ENCODE results near the gene SERPINA5.
"Not testable (repeated sequence)": the region's sequence is repeated elsewhere in the genome, so short reads cannot be mapped to it uniquely, and the experiment has no call there.

Gene SERPINA5

GRCh38 chr14:94601884-94602391, 20.7 kb downstream of the SERPINA5 start:
- no peak for DNase-seq (ENCODE audit: low read depth, low spot score)

- DNase-seq (ENCODE audit: low read depth, low spot score) = no peak
These were observed 21.5 kb downstream of the SERPINA5 start for GRCh38 chr14:94602722-94603121.

DNA sequence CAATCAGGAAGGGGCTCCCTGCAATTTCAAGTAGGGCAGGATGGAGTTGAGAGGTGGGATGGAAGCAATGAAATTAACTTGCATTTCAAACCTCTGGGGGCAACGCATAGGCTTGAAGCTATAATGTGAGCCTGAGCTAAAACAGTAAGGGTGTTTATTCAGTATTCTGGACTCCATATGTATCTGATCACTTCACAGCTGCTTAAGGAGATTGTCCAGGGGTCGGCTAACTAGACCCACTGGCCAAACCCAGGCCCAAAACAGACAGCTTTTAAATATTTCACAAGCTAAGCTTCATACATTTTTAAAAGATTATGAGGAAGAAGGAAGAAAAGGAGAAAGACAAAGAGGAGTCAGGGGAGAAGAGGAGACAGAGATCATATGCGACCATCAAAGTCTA, 24.1 kb downstream of the SERPINA5 start:
- no peak for DNase-seq (ENCODE audit: low read depth, low spot score)

GRCh38 chr14:94608966-94609365, 27.7 kb downstream of the SERPINA5 start:
- DNase-seq (ENCODE audit: low read depth, low spot score) = not testable (repeated sequence)

GRCh38 chr14:94611179-94611578, 30.0 kb downstream of the SERPINA5 start:
- no peak for DNase-seq (ENCODE audit: low read depth, low spot score)

- DNase-seq (ENCODE audit: low read depth, low spot score) = no peak
These were observed 30.9 kb downstream of the SERPINA5 start, which contains the start of gene SERPINA3 for GRCh38 chr14:94612174-94612573. SERPINA3 (plus strand) TSS chr14:94612391; CDS start chr14:94614442, 2,051 bp downstream.

GRCh38 chr14:94612580-94613554, 31.6 kb downstream of the SERPINA5 start:
- DNase-seq (ENCODE audit: low read depth, low spot score) = no peak

- DNase-seq (ENCODE audit: low read depth, low spot score) = no peak
These were observed 32.8 kb downstream of the SERPINA5 start for GRCh38 chr14:94613720-94614644.

DNA sequence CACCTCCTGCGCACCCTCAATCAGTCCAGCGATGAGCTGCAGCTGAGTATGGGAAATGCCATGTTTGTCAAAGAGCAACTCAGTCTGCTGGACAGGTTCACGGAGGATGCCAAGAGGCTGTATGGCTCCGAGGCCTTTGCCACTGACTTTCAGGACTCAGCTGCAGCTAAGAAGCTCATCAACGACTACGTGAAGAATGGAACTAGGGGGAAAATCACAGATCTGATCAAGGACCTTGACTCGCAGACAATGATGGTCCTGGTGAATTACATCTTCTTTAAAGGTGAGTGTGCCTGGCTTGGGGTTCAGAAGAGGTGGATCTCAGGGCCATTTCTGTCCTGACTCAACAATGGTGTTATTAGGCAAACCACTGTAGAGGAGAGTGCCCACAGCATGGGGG, 33.6 kb downstream of the SERPINA5 start:
- no peak for DNase-seq (ENCODE audit: low read depth, low spot score)

- DNase-seq (ENCODE audit: low read depth, low spot score) = no peak
These were observed 34.0 kb downstream of the SERPINA5 start for GRCh38 chr14:94615254-94615653.

DNA sequence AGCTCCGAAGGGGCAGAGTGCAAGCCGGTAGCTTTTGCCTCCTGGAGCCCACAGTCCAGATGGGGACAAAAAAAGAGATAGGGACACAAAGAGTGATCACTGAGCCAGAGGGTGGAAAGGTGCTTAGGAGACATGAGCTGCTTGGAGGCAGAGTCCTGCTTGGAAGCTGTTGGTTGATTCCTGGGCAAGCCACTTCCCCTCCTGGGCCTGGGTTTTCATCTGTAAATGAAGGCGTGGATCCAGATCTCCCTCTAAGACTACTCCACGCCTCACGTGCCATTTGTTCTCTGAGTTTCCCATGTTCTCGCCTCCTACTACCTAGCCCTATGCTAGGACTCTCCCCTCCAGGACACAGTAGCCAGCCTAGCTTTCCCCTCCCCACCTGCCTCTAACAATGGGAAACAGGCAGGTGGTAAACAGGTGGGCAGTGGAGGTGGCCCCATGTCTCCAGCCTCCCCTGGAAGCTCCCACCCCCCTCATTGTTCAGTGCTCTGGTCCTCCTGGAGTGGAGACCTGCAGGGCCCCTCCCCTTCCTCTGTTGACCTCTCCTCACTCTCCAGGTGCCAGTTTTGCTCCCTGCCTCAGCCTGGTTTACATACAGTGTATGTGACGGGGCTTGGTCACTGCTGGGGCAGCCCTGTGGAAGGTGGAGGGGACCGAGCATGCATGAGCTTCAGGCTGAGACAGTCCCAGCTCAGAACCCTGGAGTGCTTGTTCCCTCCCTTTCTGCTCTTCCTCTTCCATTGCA, 34.8 kb downstream of the SERPINA5 start:
- DNase-seq (ENCODE audit: low read depth, low spot score) = no peak

- DNase-seq (ENCODE audit: low read depth, low spot score) = no peak
These were observed 36.2 kb downstream of the SERPINA5 start for GRCh38 chr14:94617366-94617941.

GRCh38 chr14:94617988-94618822, 37.0 kb downstream of the SERPINA5 start:
- DNase-seq (ENCODE audit: low read depth, low spot score) = no peak

GRCh38 chr14:94619297-94619696, 38.1 kb downstream of the SERPINA5 start:
- DNase-seq (ENCODE audit: low read depth, low spot score) = no peak

DNA sequence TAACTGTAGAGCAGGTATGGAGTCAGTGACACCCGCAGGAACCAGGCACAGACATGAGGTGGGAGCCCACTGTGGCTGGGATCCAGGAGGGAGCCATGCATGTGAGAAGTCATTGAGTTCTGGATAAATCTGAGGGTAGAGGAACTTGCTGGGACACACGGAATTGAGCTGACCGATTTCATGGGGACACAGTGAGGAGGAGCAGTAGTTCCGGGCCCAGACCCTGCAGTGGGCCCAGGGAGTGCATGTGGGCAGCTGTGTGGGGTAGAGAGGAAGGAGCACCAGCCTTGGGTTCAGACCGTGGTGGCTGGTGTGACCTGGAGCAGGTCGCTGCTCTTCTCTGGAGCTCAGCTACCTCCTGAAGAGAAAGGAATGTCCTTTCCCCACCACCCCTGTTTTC, 39.4 kb downstream of the SERPINA5 start:
- no peak for DNase-seq (ENCODE audit: low read depth, low spot score)

DNA sequence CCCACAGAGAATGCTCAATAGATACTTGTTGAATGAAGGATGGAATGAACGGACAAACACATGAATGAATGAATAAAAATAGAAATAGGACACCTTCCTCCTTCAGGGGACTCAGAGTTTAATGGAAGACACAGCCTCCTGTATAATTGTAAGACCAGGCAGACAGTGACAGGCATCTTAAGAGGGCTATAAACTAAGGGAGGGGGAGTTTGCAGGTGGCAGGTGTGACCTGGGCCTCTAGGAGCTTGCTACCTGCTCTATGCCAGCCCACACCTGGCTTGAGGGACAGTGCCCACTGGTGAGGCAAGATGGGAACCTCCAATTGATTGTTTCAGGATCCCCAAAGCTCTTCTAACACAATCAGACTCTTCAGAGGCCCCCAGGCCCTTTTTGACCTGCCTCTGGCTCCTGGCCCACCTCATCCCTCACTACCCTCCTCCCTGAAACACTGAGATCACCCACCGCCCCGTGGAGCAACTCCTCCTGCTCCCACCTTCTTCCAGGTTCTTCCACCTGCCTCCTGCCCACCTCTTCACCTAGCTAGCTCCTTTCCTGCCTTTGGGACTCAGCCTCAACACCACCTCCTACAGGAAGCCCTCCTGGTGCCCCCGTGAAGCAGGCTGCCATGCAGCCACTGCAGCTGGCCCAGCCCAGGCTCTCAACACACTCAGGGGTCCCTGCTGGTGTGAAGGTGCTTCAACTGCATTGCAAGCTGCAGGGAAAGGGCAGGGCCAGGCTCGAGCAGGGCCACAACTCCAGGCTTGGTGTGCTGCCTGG, 40.3 kb downstream of the SERPINA5 start:
- DNase-seq (ENCODE audit: low read depth, low spot score) = no peak

DNA sequence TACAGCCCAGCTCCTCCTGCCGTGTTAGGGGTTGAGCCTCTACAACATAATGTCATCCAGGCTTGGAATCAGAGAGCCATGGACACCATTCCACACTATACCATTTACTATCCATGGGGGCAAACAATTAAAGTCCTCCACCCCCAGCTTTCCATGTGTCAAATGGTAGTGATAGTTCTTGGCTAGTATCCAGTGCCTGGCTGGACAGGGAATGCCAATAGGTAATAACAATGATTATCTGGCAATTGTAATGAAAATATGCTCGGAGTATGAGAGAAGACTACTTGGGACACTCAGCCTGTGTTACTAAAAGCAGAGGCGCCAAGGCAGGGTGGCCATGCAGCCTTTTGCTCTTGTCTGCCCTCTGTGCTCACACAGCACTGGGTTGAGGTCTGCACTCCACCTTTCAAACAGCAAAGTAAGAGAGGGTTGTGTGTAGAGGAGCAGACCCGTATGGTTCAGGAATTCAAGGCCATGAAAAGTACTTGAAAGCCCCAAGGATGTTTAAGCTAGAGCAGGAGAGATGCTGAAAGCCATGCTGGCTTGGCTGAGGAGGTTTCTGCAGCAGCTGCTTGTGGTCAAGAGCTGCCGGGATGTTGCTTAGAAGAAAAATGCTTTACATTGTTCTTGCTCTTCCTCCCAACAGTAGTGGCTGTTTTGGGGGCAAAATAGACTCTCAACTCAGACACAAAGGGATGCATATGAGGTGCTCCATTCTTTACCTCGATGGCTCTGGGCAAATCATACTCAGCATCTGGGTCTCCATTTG, 41.6 kb downstream of the SERPINA5 start:
- DNase-seq (ENCODE audit: low read depth, low spot score) = no peak

DNA sequence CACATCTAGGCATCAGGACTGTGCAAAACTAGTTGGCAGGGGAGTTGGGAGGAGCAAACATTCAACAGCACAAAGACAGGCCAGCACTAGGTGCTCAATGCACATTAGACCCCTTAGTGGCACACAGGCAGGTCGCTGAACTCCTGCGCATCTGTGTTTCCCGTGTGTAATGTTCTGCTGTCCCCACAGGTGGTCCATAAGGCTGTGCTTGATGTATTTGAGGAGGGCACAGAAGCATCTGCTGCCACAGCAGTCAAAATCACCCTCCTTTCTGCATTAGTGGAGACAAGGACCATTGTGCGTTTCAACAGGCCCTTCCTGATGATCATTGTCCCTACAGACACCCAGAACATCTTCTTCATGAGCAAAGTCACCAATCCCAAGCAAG, 42.2 kb downstream of the SERPINA5 start:
- DNase-seq (ENCODE audit: low read depth, low spot score) = no peak
